ENCODE measurements around the gene KDM6A.

Gene KDM6A

GRCh38 chrX:44978976-44979375, 106.0 kb downstream of the KDM6A start:
- DNase-seq (ENCODE audit: low read depth) = no peak
- TF ChIP-seq CTCF (IDR thresholded peaks at IDR 0.05; ENCODE audit: low read depth, low read length, missing control alignments) = no peak
- H3K4me3 ChIP-seq (ENCODE audit: low read depth, low read length) = no peak overlapping the region
- in situ Hi-C loops (cut with HindIII; ENCODE audit: low sequenced_read_pairs) = no loop called here

- no peak for DNase-seq (ENCODE audit: low read depth)
- no peak for TF ChIP-seq CTCF (IDR thresholded peaks at IDR 0.05; ENCODE audit: low read depth, low read length, missing control alignments)
- in situ Hi-C loops (cut with HindIII; ENCODE audit: low sequenced_read_pairs) = no loop called here
- no peak overlapping the region for H3K4me3 ChIP-seq (ENCODE audit: low read depth, low read length)
Observed at GRCh38 chrX:44980403-44980802, 107.4 kb downstream of the KDM6A start.

- no peak for TF ChIP-seq CTCF (IDR thresholded peaks at IDR 0.05; ENCODE audit: low read depth, low read length, missing control alignments)
- no peak for DNase-seq (ENCODE audit: low read depth)
- in situ Hi-C loops (cut with HindIII; ENCODE audit: low sequenced_read_pairs) = no loop called here
- no peak overlapping the region for H3K4me3 ChIP-seq (ENCODE audit: low read depth, low read length)
Observed at GRCh38 chrX:44980883-44981282, 107.9 kb downstream of the KDM6A start.

GRCh38 chrX:44989995-44990770, 117.2 kb downstream of the KDM6A start:
- in situ Hi-C loops (cut with HindIII; ENCODE audit: low sequenced_read_pairs) = no loop called here
- TF ChIP-seq CTCF (IDR thresholded peaks at IDR 0.05; ENCODE audit: low read depth, low read length, missing control alignments) = no peak
- no peak for DNase-seq (ENCODE audit: low read depth)
- H3K4me3 ChIP-seq (ENCODE audit: low read depth, low read length) = no peak overlapping the region

- H3K4me3 ChIP-seq (ENCODE audit: low read depth, low read length) = no peak overlapping the region
- no peak for DNase-seq (ENCODE audit: low read depth)
Observed at GRCh38 chrX:44992775-44993174, 119.8 kb downstream of the KDM6A start.

GRCh38 chrX:44996277-44996676, 123.3 kb downstream of the KDM6A start:
- DNase-seq (ENCODE audit: low read depth) = no peak
- in situ Hi-C loops (cut with HindIII; ENCODE audit: low sequenced_read_pairs) = no loop called here
- H3K4me3 ChIP-seq (ENCODE audit: low read depth, low read length) = no peak overlapping the region
- no peak for TF ChIP-seq CTCF (IDR thresholded peaks at IDR 0.05; ENCODE audit: low read depth, low read length, missing control alignments)

More at GRCh38 chrX:44992775-44993174, 119.8 kb downstream of the KDM6A start:
- TF ChIP-seq CTCF (IDR thresholded peaks at IDR 0.05; ENCODE audit: low read depth, low read length, missing control alignments) = no peak
- in situ Hi-C loops (cut with HindIII; ENCODE audit: low sequenced_read_pairs) = no loop called here

Data from astrocyte of the cerebellum (primary cell).